ENCODE results near the gene OGFOD1. TPM values are rescaled to one million over a fixed set of nuclear protein-coding genes. Genes with fewer than 3 reads are reported as not detected.

OGFOD1 gene
- total RNA-seq, 2 donors from 2014 or later: 18.0 to 23.7 TPM

DNA sequence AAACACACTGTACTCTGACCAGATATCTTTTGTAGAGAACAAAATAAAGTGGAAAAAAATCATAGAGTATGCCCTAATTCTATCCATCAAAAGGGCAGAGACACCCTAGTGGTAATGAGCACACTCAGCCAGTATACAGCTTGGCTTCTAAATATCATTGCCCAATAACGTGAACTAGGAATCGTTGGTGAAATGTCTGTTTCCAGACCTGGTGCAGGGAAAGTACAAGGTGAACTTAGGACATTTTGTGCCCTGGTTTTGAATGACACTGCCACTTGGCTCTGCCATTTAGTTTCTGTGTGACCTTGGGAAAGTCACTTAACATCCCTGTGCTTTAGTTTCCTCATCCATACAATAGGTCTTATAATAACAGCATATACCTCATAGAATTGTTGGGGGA lies 39.7 kb upstream of the OGFOD1 start:
- Histone ChIP-seq H3K4me1 (peaks cover 0 to 16% of the 10 kb centered on the region in 2 donors), H3K36me3 (peaks cover 50% of the 10 kb centered on the region)

GRCh38 chr16:56413381-56413780 lies 38.0 kb upstream of the OGFOD1 start:
- no peaks in the 10 kb centered on the region for H3K27me3 ChIP-seq
- DNase-seq (ENCODE audit: low spot score): no peak
- H3K36me3 ChIP-seq: peaks cover 39% of the 10 kb centered on the region
- H3K9me3 ChIP-seq: no peaks in the 10 kb centered on the region
- no peak overlapping the region for H3K27ac ChIP-seq
- no peak for TF ChIP-seq CTCF (IDR thresholded peaks at IDR 0.05)
- peaks cover 0 to 16% of the 10 kb centered on the region in 2 donors for H3K4me1 ChIP-seq
- no peak overlapping the region for H3K4me3 ChIP-seq

More for the DNA sequence above, 39.7 kb upstream of the OGFOD1 start:
- no peak overlapping the region for H3K4me3 ChIP-seq
- no peak overlapping the region for H3K27ac ChIP-seq
- TF ChIP-seq CTCF (IDR thresholded peaks at IDR 0.05): no peak
- no peak for DNase-seq (ENCODE audit: low spot score)
- H3K9me3 ChIP-seq: no peaks in the 10 kb centered on the region
- no peaks in the 10 kb centered on the region for H3K27me3 ChIP-seq

- TF ChIP-seq CTCF (IDR thresholded peaks at IDR 0.05): no peak
- H3K4me1 ChIP-seq: peaks cover 0 to 19% of the 10 kb centered on the region in 2 donors
- no peak overlapping the region for H3K27ac ChIP-seq
- H3K36me3 ChIP-seq: peaks cover 30% of the 10 kb centered on the region
- H3K27me3 ChIP-seq: no peaks in the 10 kb centered on the region
- no peak for DNase-seq (ENCODE audit: low spot score)
- H3K4me3 ChIP-seq: no peak overlapping the region
- H3K9me3 ChIP-seq: no peaks in the 10 kb centered on the region
Observed at GRCh38 chr16:56414366-56414765, 37.0 kb upstream of the OGFOD1 start.

DNA sequence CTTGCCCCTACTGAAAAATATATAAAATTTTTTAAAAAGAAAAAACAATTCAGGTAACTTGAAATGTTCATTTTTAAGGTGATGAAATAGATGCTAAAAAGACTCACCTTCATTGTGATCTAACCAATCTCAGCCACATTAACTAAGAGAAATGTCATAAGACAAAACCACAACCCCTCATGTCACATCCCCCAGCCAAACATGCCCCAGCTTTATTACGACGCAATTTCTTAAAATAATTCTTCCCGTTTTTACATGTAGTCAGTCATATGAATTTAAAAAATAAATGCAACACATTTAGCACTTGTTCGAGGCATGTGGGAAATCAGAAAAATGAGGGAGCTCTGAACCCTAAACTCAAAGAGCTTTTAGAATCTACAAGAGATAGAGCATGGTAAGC lies 35.5 kb upstream of the OGFOD1 start:
- TF ChIP-seq CTCF (IDR thresholded peaks at IDR 0.05): no peak
- no peak overlapping the region for H3K27ac ChIP-seq
- H3K4me1 ChIP-seq: peaks cover 0 to 19% of the 10 kb centered on the region in 2 donors

DNA sequence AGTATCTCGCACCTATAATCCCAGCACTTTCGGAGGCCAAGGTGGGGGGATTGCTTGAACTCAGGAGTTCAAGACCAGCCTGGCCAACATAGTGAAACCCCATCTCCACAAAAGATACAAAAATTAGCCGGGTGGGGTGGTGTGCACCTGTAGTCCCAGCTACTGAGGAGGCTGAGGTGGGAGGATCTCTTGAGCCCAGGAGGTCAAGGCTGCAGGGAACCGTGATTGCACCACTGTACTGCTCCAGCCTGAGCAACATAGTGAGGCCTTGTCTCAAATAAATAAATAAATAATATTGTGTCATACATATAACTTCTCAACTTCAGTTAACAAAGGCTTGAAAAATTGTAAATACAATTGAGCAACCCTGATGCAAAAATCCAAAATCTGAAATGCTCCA lies 34.2 kb upstream of the OGFOD1 start:
- Histone ChIP-seq H3K36me3 (peaks cover 8% of the 10 kb centered on the region), H3K9me3 (no peaks in the 10 kb centered on the region), H3K4me1 (peaks cover 0 to 24% of the 10 kb centered on the region in 2 donors), H3K4me3 (no peak overlapping the region), H3K27ac (no peak overlapping the region), H3K27me3 (no peaks in the 10 kb centered on the region)
- no peak for DNase-seq (ENCODE audit: low spot score)
- no peak for TF ChIP-seq CTCF (IDR thresholded peaks at IDR 0.05)

More for the DNA sequence above, 35.5 kb upstream of the OGFOD1 start:
- H3K4me3 ChIP-seq: no peak overlapping the region
- H3K9me3 ChIP-seq: no peaks in the 10 kb centered on the region
- H3K27me3 ChIP-seq: no peaks in the 10 kb centered on the region
- H3K36me3 ChIP-seq: peaks cover 20% of the 10 kb centered on the region
- no peak for DNase-seq (ENCODE audit: low spot score)
